IPS DF 4.7 (cell line): ENCODE results near the gene RICTOR.
"Not testable (repeated sequence)": the region's sequence is repeated elsewhere in the genome, so short reads cannot be mapped to it uniquely, and the experiment has no call there.

ENCODE experiments used
- DNase-seq: peaks from one replicate; pipeline ENCODE4 v3.0.0-alpha.2; 2013; ENCODE audit warnings: low spot score; ENCODE audit errors: extremely low read depth

RICTOR gene

GRCh38 chr5:39058178-39058921 lies 15.8 kb downstream of the RICTOR start:
- DNase-seq = no peak

- DNase-seq = no peak
These were observed 16.5 kb downstream of the RICTOR start for GRCh38 chr5:39057734-39058133.

- DNase-seq = no peak
These were observed 18.3 kb downstream of the RICTOR start for GRCh38 chr5:39055768-39056398.

GRCh38 chr5:39055027-39055767 lies 19.0 kb downstream of the RICTOR start:
- no peak for DNase-seq

- no peak for DNase-seq
These were observed 21.0 kb downstream of the RICTOR start for GRCh38 chr5:39053189-39053588.

GRCh38 chr5:39052141-39052540 lies 22.1 kb downstream of the RICTOR start:
- no peak for DNase-seq

GRCh38 chr5:39049315-39049714 lies 24.9 kb downstream of the RICTOR start:
- no peak for DNase-seq

- no peak for DNase-seq
These were observed 33.3 kb downstream of the RICTOR start for GRCh38 chr5:39040875-39041274.

GRCh38 chr5:39034493-39034892 lies 39.7 kb downstream of the RICTOR start:
- not testable (repeated sequence) for DNase-seq

- no peak for DNase-seq
These were observed 43.2 kb downstream of the RICTOR start for GRCh38 chr5:39031041-39031440.

- no peak for DNase-seq
These were observed 48.7 kb downstream of the RICTOR start for GRCh38 chr5:39025456-39025855.

GRCh38 chr5:39024884-39025283 lies 49.3 kb downstream of the RICTOR start:
- no peak for DNase-seq

GRCh38 chr5:39024005-39024404 lies 50.2 kb downstream of the RICTOR start:
- DNase-seq = no peak

- no peak for DNase-seq
These were observed 51.1 kb downstream of the RICTOR start for GRCh38 chr5:39023121-39023520.

GRCh38 chr5:39022151-39022550 lies 52.0 kb downstream of the RICTOR start:
- no peak for DNase-seq

- DNase-seq = peak; percentile 51
These were observed 52.8 kb downstream of the RICTOR start for GRCh38 chr5:39021413-39021812.

GRCh38 chr5:39020458-39020857 lies 53.7 kb downstream of the RICTOR start:
- DNase-seq = no peak

- no peak for DNase-seq
These were observed 54.9 kb downstream of the RICTOR start for GRCh38 chr5:39019254-39019653.

GRCh38 chr5:39017504-39017903 lies 56.7 kb downstream of the RICTOR start:
- DNase-seq = no peak

- DNase-seq = no peak
These were observed 57.5 kb downstream of the RICTOR start for GRCh38 chr5:39016587-39017275.

- no peak for DNase-seq
These were observed 58.2 kb downstream of the RICTOR start for GRCh38 chr5:39015743-39016586.
